ENCODE results near the gene SLC25A47. TPM values are rescaled to one million over a fixed set of nuclear protein-coding genes. Genes with fewer than 3 reads are reported as not detected.

SLC25A47 gene
- total and polyA plus RNA-seq, 3 experiments from 2014 or later = not detected

DNA sequence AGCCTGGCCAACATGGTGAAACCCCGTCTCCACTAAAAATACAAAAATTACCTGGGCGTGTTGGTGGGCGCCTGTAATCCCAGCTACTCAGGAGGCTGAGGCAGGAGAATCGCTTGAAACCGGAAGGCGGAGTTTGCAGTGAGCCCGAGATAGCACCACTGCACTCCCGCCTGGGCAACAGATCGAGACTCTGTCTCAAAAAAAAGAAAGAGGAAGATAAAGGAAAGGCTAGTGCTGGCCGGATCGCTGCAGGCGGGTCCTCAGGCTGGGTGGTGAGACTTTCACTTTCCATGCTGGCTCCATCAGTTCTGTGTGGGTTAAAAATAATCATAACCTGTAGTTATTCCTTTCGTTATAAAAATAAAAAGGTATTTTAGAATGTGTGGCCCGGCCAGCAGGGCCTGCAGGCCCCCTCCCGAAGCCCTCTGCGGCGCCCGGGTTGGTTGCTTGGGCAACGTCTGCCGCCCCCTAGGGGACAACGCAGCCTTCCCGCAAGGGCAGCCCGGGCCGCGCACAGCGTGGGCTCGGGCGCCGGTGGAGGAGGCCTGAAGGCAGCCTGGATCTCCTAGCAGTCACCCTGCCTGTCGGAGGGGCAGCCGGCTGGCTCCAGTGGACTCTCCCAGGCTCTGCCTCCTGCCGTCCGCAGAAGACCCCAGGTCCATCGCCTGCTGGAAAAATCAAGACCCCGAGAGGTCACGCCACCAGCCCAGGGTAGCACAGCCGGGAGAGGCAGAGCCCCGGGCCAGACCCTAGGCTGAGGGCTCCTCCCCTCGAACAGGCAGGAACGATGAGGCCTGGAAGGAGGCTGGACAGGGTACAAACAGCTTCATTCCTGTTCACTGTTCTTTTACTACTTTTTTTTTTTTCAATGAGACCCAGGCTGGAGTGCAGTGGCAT, 5.0 kb upstream of the SLC25A47 start:
- CTCF ChIA-PET = interaction anchor here (0.7 to 0.8 kb wide), 4 partner anchors 17 to 35 kb away, joined by 3 read pairs; no protein-coding TSS in a partner anchor
- Mint-ChIP-seq H3K36me3 (no peaks in the 10 kb centered on the region), H3K27me3 (peaks cover 0 to 3% of the 10 kb centered on the region in 2 donors), H3K4me3 (peak overlapping the region; percentile 66 to 75 (median 72)), H3K4me1 (peaks cover 3 to 5% (median 4%) of the 10 kb centered on the region in 3 donors), H3K27ac (no peak overlapping the region), H3K9me3 (no peaks in the 10 kb centered on the region)
- no peaks in the 10 kb centered on the region for H3K27me3 ChIP-seq (ENCODE audit: insufficient read depth, low read length, poor library complexity, severe bottlenecking)
- DNase-seq = peak; percentile 52 to 76 (median 62)
- peak overlapping the region; percentile 14 for H3K4me3 ChIP-seq (ENCODE audit: low read length)
- POLR2A ChIA-PET = no interaction called here
- no peak overlapping the region for H3K27ac ChIP-seq (ENCODE audit: low read depth, low read length)
- H3K4me1 ChIP-seq (ENCODE audit: insufficient read depth, low read length) = no peaks in the 10 kb centered on the region
- no peaks in the 10 kb centered on the region for H3K9me3 ChIP-seq (ENCODE audit: low read length)
- no peaks in the 10 kb centered on the region for H3K36me3 ChIP-seq (ENCODE audit: insufficient read depth, low read length)

DNA sequence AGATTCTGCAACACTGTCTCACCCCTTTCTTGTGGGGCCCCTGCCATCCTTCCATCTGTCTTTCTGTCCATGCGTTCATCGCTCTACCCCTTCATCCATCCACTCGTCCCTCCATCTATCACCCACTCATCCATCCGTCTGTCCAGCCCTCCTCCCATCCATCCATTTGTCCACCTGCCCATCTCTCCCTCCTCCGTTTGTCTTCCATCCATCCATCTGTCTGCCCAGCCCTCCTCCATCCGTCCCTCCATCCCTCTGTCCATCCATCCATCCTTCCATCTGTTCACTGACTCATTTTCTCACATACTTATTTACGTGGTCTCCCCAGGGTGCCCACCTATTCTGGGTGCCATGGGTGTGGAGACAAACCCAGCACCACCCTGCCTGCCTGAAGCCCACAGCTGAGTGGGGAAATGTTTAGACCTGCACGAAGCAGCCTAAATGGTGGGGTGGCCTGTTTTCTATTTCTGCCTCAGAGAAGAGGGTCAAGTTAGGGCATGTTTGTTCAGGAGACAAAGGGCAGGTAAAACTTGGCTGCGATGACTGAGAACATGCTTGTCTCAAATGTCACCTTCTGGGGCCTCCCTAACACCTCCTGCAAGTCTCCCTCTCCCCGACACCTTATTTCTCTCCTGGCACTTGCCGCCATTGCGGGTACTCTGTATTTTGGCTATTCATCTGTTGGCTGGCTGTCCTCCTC, 2.8 kb upstream of the SLC25A47 start:
- Histone ChIP-seq H3K9me3 (ENCODE audit: low read length) (no peaks in the 10 kb centered on the region), H3K27ac (ENCODE audit: low read depth, low read length) (no peak overlapping the region), H3K36me3 (ENCODE audit: insufficient read depth, low read length) (no peaks in the 10 kb centered on the region), H3K4me3 (ENCODE audit: low read length) (no peak overlapping the region), H3K27me3 (ENCODE audit: insufficient read depth, low read length, poor library complexity, severe bottlenecking) (no peaks in the 10 kb centered on the region), H3K4me1 (ENCODE audit: insufficient read depth, low read length) (no peaks in the 10 kb centered on the region)
- no peak for DNase-seq
- peaks cover 0 to 3% of the 10 kb centered on the region in 2 donors for H3K27me3 Mint-ChIP-seq
- H3K4me1 Mint-ChIP-seq = peaks cover 3 to 5% (median 4%) of the 10 kb centered on the region in 3 donors
- no peak overlapping the region for H3K27ac Mint-ChIP-seq
- CTCF ChIA-PET = no interaction called here
- H3K4me3 Mint-ChIP-seq = peak overlapping the region in 1 of 7 donors; percentile 62
- POLR2A ChIA-PET = no interaction called here
- H3K36me3 Mint-ChIP-seq = no peaks in the 10 kb centered on the region
- H3K9me3 Mint-ChIP-seq = no peaks in the 10 kb centered on the region

DNA sequence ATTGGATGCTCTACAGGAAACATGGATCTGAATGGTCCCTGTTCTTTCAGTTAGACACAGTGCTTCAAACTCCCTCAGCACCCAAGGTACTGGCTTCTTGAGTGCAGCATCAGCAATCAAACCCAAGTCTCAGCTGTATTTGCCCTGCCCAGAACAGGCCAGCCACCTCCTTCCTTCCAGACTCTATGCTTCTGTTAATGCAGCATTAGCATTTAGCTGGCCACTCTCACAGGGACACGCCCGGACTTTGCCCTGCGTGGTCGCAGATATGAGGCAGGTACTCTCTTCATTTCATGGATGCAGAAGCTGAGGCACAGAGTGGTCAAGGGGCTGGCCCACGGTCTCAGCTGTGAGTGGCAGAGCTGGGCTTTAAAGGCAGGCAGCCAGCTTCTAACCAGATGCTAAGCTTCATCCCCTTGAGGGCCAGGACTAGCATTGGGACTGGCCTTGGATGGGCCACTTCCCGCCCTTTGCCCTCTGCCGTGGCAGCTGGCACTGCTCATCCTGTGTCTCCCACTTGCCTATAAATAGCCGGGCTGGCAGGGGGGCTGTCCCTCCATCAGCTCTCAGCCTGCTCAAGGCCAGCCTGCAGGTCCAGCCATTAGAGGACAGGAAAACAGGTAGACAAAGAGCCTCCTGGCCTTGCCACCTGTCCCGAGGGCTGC, 1.5 kb upstream of the SLC25A47 start:
- Histone ChIP-seq H3K36me3 (ENCODE audit: insufficient read depth, low read length) (no peaks in the 10 kb centered on the region), H3K4me3 (ENCODE audit: low read length) (no peak overlapping the region), H3K9me3 (ENCODE audit: low read length) (no peaks in the 10 kb centered on the region), H3K4me1 (ENCODE audit: insufficient read depth, low read length) (no peaks in the 10 kb centered on the region), H3K27ac (ENCODE audit: low read depth, low read length) (no peak overlapping the region), H3K27me3 (ENCODE audit: insufficient read depth, low read length, poor library complexity, severe bottlenecking) (no peaks in the 10 kb centered on the region)
- Mint-ChIP-seq H3K27me3 (peaks cover 0 to 3% of the 10 kb centered on the region in 2 donors), H3K4me1 (peaks cover 3 to 5% (median 4%) of the 10 kb centered on the region in 3 donors), H3K9me3 (no peaks in the 10 kb centered on the region), H3K4me3 (no peak overlapping the region), H3K36me3 (no peaks in the 10 kb centered on the region), H3K27ac (no peak overlapping the region)
- DNase-seq = no peak
- POLR2A ChIA-PET = no interaction called here
- CTCF ChIA-PET = no interaction called here

DNA sequence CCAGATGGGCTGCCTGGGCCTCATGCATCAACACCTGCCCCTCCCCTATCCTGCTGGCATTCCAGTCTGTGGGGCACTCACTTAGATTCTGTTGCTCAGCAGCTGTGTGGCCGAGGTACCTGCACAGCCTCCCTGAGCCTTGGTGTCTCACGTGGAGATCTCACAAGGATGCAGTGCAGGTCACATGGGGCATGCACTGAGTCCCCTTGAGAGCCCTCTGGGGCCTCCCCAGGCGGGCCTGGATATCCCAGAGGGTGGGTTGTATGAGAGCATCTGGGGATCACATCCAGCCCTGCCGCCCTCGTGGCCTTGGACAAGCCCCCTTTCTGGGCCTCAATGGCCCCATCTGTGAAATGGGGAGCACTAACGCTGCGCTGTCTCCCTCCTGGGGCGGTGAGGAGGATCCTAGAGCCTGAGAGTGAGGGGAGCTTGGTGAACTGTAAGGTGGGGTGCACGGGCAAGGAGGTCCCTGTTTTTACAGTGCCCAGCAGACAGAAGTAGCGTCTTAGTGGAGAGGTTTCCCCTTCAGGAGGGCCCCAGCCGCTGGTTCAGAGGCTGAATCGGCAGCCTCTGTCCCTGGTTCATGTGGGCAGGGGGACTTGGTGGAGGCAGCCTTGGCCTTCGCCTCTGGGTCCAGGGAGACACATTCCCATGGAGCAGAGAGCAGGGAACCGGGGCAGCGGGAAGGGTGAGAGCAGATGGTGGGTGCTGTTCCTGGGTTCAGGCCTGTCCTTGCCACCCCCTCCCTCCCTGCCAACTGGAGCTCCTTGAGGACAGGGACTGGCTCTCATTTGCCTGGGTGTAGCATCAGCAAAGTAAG, 791 bp upstream of the SLC25A47 start:
- Mint-ChIP-seq H3K4me3 (no peak overlapping the region), H3K9me3 (no peaks in the 10 kb centered on the region), H3K27me3 (peaks cover 0 to 3% of the 10 kb centered on the region in 2 donors), H3K4me1 (peaks cover 3 to 5% (median 4%) of the 10 kb centered on the region in 3 donors), H3K27ac (no peak overlapping the region), H3K36me3 (no peaks in the 10 kb centered on the region)
- no peaks in the 10 kb centered on the region for H3K9me3 ChIP-seq (ENCODE audit: low read length)
- no peak for DNase-seq
- no peak overlapping the region for H3K4me3 ChIP-seq (ENCODE audit: low read length)
- H3K36me3 ChIP-seq (ENCODE audit: insufficient read depth, low read length) = no peaks in the 10 kb centered on the region
- H3K4me1 ChIP-seq (ENCODE audit: insufficient read depth, low read length) = no peaks in the 10 kb centered on the region
- CTCF ChIA-PET = no interaction called here
- H3K27ac ChIP-seq (ENCODE audit: low read depth, low read length) = no peak overlapping the region
- no peaks in the 10 kb centered on the region for H3K27me3 ChIP-seq (ENCODE audit: insufficient read depth, low read length, poor library complexity, severe bottlenecking)
- POLR2A ChIA-PET = no interaction called here

DNA sequence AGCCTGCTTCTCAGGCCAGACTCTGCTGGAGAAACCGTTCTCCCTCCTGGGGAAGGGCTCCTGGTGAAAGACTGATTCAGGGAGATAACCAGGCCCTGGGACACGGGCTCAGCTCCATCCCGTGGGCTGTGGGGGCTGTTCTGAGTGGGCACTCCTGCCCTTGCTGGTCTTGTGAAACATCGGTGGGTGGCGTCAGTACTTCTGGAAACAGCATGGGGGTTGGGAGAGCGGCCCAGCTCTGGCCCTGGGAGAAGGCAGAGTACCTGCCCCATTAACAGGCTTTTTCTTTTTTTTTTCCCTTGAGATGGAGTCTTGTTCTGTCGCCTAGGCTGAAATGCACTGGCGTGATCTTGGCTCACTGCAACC, 786 bp downstream of the SLC25A47 start:
- no peak overlapping the region for H3K4me3 Mint-ChIP-seq
- CTCF ChIA-PET = interaction anchor here (0.8 kb wide), 1 partner anchor 38 kb away, joined by 3 read pairs; no protein-coding TSS in a partner anchor

DNA sequence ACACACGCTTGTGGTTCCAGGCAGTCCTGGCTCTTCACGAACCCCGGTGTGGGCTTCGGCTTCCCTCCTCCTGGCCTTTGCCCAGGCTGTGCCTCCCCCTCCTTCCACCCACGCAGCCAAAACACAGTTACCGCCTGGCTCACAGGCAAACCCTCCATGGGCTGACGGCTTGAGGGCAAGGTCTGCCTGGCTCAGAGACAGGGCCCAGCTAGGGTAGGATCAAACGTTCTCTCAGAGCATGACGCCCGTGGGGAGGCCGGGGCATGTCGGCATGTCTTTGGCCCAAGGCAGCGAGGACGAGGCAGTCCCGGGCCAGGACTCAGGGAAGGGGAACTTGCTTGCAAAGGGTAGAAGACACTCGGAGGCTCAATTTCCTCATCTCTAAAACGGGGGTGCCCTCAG, 2.1 kb downstream of the SLC25A47 start:
- H3K27ac ChIP-seq (ENCODE audit: low read depth, low read length) = no peak overlapping the region
- peaks cover 0 to 3% of the 10 kb centered on the region in 2 donors for H3K27me3 Mint-ChIP-seq
- no peaks in the 10 kb centered on the region for H3K36me3 Mint-ChIP-seq
- H3K9me3 ChIP-seq (ENCODE audit: low read length) = no peaks in the 10 kb centered on the region
- no peaks in the 10 kb centered on the region for H3K27me3 ChIP-seq (ENCODE audit: insufficient read depth, low read length, poor library complexity, severe bottlenecking)
- DNase-seq = no peak
- H3K4me1 ChIP-seq (ENCODE audit: insufficient read depth, low read length) = no peaks in the 10 kb centered on the region
- no peaks in the 10 kb centered on the region for H3K9me3 Mint-ChIP-seq
- ChIA-PET CTCF (no interaction called here), POLR2A (no interaction called here)
- H3K4me3 ChIP-seq (ENCODE audit: low read length) = no peak overlapping the region
- no peak overlapping the region for H3K27ac Mint-ChIP-seq
- no peak overlapping the region for H3K4me3 Mint-ChIP-seq
- no peaks in the 10 kb centered on the region for H3K36me3 ChIP-seq (ENCODE audit: insufficient read depth, low read length)
- no peaks in the 10 kb centered on the region for H3K4me1 Mint-ChIP-seq

More for the DNA sequence above, 786 bp downstream of the SLC25A47 start:
- Mint-ChIP-seq H3K27ac (peak overlapping the region in 1 of 8 donors; percentile 54), H3K9me3 (no peaks in the 10 kb centered on the region), H3K27me3 (peaks cover 0 to 3% of the 10 kb centered on the region in 2 donors), H3K4me1 (peaks cover 0 to 5% (median 1%) of the 10 kb centered on the region in 3 donors), H3K36me3 (no peaks in the 10 kb centered on the region)
- Histone ChIP-seq H3K27me3 (ENCODE audit: insufficient read depth, low read length, poor library complexity, severe bottlenecking) (no peaks in the 10 kb centered on the region), H3K27ac (ENCODE audit: low read depth, low read length) (no peak overlapping the region), H3K9me3 (ENCODE audit: low read length) (no peaks in the 10 kb centered on the region), H3K4me1 (ENCODE audit: insufficient read depth, low read length) (no peaks in the 10 kb centered on the region), H3K36me3 (ENCODE audit: insufficient read depth, low read length) (no peaks in the 10 kb centered on the region), H3K4me3 (ENCODE audit: low read length) (no peak overlapping the region)
- no peak for DNase-seq
- POLR2A ChIA-PET = no interaction called here

DNA sequence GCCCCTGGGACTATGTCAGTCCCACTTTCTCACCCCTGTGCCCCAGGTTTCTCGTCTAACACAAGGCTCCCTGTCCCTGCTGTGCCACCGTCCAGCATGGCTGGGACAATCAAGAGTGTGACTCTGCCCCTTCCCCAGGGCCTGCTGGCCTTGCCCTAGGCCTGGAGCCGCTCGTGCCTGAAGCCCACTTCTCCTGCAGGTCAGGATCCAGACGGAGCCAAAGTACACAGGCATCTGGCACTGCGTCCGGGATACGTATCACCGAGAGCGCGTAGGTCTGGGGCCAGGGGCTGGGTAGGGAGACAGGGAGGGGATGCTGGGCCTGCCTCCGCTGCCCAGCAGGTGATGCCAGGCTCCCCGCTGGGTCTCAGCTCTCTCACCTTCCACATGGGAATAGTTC, 2.8 kb downstream of the SLC25A47 start:
- no peaks in the 10 kb centered on the region for H3K4me1 Mint-ChIP-seq
- ChIA-PET POLR2A (no interaction called here), CTCF (no interaction called here)
- Histone ChIP-seq H3K4me3 (ENCODE audit: low read length) (no peak overlapping the region), H3K36me3 (ENCODE audit: insufficient read depth, low read length) (no peaks in the 10 kb centered on the region), H3K27me3 (ENCODE audit: insufficient read depth, low read length, poor library complexity, severe bottlenecking) (no peaks in the 10 kb centered on the region), H3K27ac (ENCODE audit: low read depth, low read length) (no peak overlapping the region), H3K9me3 (ENCODE audit: low read length) (no peaks in the 10 kb centered on the region), H3K4me1 (ENCODE audit: insufficient read depth, low read length) (no peaks in the 10 kb centered on the region)
- no peak overlapping the region for H3K4me3 Mint-ChIP-seq
- peaks cover 0 to 3% of the 10 kb centered on the region in 2 donors for H3K27me3 Mint-ChIP-seq
- no peaks in the 10 kb centered on the region for H3K9me3 Mint-ChIP-seq
- DNase-seq = no peak
- H3K36me3 Mint-ChIP-seq = no peaks in the 10 kb centered on the region
- no peak overlapping the region for H3K27ac Mint-ChIP-seq

Data from CD8-positive, alpha-beta memory T cell (primary cell).